Measurements from ENCODE around the gene TIPRL. TPM values are rescaled to one million over a fixed set of nuclear protein-coding genes. Genes with fewer than 3 reads are reported as not detected.
A peak's percentile ranks its signal among the peaks of the same experiment; 100 is the strongest.

The TIPRL gene
- total and polyA plus RNA-seq, 9 of the 15 experiments (the other 6 are each of a cell fraction or from before 2014, with no cell fraction given): 41.4 to 90.2 (median 69.9) TPM

DNA sequence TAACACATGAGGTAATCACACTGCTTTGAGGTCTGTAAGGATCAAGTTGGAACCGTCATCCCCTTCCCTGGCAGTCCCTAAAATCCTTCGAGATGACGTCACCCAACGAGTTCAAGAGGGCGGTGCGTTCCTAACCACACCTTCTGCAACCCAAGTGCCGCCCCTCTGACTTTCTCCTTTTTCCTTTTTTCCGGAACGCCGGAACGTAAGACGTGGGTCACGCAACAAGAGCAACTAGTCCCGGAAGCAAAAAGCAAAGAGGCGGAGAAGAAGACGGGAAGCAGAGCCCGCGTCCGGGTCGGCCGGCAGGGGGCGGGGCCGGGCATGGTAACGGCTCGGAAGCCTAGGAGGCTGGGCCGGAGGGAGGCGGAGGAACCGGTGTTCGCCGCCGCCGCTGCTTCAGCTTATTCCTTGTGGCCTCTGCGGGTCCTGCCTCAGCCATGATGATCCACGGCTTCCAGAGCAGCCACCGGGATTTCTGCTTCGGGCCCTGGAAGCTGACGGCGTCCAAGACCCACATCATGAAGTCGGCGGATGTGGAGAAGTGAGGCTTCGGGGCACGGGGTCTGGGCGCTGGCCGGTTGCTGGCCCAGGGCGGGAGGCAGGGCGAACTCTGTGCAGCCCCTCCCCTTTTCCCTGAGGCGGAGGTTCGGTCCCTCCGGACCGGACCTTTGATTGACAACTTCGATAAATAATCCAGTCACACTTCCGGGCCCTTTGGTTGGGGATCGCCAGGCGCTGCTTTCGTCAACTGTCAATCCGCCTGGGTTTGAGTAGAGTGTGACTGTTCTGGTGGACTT, at the start of gene TIPRL (continued):
- TF ChIP-seq SMAD4 (CRISPR knock-in tag; conservative IDR thresholded peaks at IDR 0.05) (peak; percentile 65), RB1 (IDR thresholded peaks at IDR 0.05; ENCODE audit: low read depth) (peak; percentile 76), SAFB2 (IDR thresholded peaks at IDR 0.05; ENCODE audit: borderline replicate concordance, low read depth, low read length, severe bottlenecking) (no peak), HNRNPH1 (optimal IDR thresholded peaks at IDR 0.05; ENCODE audit: low read depth, low read length) (no peak), BHLHE40 (IDR thresholded peaks at IDR 0.05; ENCODE audit: low read length) (peak; percentile 33; the same call in 1 of the 2 replicates), ZNF785 (CRISPR knock-in tag; IDR thresholded peaks at IDR 0.05) (no peak), KLF6 (CRISPR knock-in tag; IDR thresholded peaks at IDR 0.05; ENCODE audit: borderline replicate concordance) (no peak; the same call in 1 of the 2 replicates), TAF7 (tag; IDR thresholded peaks at IDR 0.05) (no peak; the same call in 1 of the 2 replicates), HDAC3 (IDR thresholded peaks at IDR 0.05; ENCODE audit: borderline replicate concordance, partially characterized antibody) (peak; percentile 27), MBD1 (CRISPR knock-in tag; IDR thresholded peaks at IDR 0.05) (no peak), SAP30 (IDR thresholded peaks at IDR 0.05; ENCODE audit: borderline replicate concordance, insufficient read depth, low read depth, low read length, poor library complexity, severe bottlenecking) (peak; percentile 92), SPI1 (IDR thresholded peaks at IDR 0.05; ENCODE audit: borderline replicate concordance, low read depth, low read length) (peak; percentile 21; the same call in 1 of the 2 replicates), TCF3 (CRISPR knock-in tag; IDR thresholded peaks at IDR 0.05) (no peak), NELFE (IDR thresholded peaks at IDR 0.05; ENCODE audit: insufficient read depth, insufficient read length) (no peak), SRSF7 (optimal IDR thresholded peaks at IDR 0.05; ENCODE audit: low read depth, low read length) (no peak), KLF16 (IDR thresholded peaks at IDR 0.05) (no peak), FOXA1 (IDR thresholded peaks at IDR 0.05; ENCODE audit: borderline replicate concordance) (no peak), ZNF584 (CRISPR knock-in tag; IDR thresholded peaks at IDR 0.05; ENCODE audit: low read depth) (peak; percentile 89; the same call in 1 of the 2 replicates), PHF20 (IDR thresholded peaks at IDR 0.05; ENCODE audit: partially characterized antibody) (peak; percentile 88), MEF2D (tag; conservative IDR thresholded peaks at IDR 0.05; ENCODE audit: low read depth) (0 out of 2 replicates have a peak, but pooled peaks have one; percentile 20), ZC3H8 (IDR thresholded peaks at IDR 0.05) (no peak)
- TF ChIP-seq, protein P1, sequence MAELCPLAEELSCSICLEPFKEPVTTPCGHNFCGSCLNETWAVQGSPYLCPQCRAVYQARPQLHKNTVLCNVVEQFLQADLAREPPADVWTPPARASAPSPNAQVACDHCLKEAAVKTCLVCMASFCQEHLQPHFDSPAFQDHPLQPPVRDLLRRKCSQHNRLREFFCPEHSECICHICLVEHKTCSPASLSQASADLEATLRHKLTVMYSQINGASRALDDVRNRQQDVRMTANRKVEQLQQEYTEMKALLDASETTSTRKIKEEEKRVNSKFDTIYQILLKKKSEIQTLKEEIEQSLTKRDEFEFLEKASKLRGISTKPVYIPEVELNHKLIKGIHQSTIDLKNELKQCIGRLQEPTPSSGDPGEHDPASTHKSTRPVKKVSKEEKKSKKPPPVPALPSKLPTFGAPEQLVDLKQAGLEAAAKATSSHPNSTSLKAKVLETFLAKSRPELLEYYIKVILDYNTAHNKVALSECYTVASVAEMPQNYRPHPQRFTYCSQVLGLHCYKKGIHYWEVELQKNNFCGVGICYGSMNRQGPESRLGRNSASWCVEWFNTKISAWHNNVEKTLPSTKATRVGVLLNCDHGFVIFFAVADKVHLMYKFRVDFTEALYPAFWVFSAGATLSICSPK (IDR thresholded peaks at IDR 0.05; ENCODE audit: borderline replicate concordance): no peak
- TF ChIP-seq, protein P2, sequence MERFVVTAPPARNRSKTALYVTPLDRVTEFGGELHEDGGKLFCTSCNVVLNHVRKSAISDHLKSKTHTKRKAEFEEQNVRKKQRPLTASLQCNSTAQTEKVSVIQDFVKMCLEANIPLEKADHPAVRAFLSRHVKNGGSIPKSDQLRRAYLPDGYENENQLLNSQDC (CRISPR knock-in tag; IDR thresholded peaks at IDR 0.05): no peak
- TF ChIP-seq, protein P3, sequence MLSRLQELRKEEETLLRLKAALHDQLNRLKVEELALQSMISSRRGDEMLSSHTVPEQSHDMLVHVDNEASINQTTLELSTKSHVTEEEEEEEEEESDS (CRISPR knock-in tag; IDR thresholded peaks at IDR 0.05): no peak
- TF ChIP-seq, protein P4, sequence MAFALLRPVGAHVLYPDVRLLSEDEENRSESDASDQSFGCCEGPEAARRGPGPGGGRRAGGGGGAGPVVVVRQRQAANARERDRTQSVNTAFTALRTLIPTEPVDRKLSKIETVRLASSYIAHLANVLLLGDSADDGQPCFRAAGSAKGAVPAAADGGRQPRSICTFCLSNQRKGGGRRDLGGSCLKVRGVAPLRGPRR (CRISPR knock-in tag; IDR thresholded peaks at IDR 0.05): no peak
